Stimulated activated CD4-positive, alpha-beta T cell treated with anti-CD3 and anti-CD28 coated beads, Interleukin-4, amount 100 ng/mL, for 24 hours (primary cell): ENCODE measurements around the gene POTEH.
"Not testable (repeated sequence)": the region's sequence is repeated elsewhere in the genome, so short reads cannot be mapped to it uniquely, and the experiment has no call there.

Experiments used
- DNase-seq: peaks from one replicate; pipeline ENCODE4 v3.0.0-alpha.2; 2020

POTEH gene

GRCh38 chr22:15689749-15690125 is at the start of gene POTEH:
Gene POTEH, plus strand, starts transcription at chr22:15690026. Its CDS starts 52 bp downstream, at chr22:15690078.
- DNase-seq: not testable (repeated sequence)

- DNase-seq: not testable (repeated sequence)
Measured at GRCh38 chr22:15642288-15642861, 47.5 kb upstream of the POTEH start.

GRCh38 chr22:15651954-15652353 is 37.9 kb upstream of the POTEH start:
- DNase-seq: not testable (repeated sequence)

DNA sequence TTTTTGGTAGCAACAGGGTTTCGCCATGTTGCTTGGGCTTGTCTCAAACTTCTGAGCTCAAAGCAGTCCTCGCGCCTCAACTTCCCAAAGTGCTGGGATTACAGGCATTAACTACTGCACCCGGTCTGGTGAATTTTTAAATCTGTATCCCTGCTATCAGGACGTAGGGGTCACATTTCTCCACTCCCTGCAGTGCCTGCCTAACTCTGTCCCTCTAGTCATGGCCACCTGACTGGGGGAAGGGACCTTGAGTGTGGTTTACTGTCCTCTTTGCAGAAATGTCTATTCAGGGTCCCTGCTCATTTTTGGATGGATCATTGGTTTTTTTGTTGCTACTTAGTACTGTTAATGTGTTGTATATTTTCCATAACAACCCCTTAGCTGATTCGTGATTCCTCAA is 37.1 kb upstream of the POTEH start:
- DNase-seq: not testable (repeated sequence)

GRCh38 chr22:15653241-15653640 is 36.6 kb upstream of the POTEH start:
- DNase-seq: not testable (repeated sequence)

GRCh38 chr22:15661102-15661501 is 28.7 kb upstream of the POTEH start:
- not testable (repeated sequence) for DNase-seq

DNA sequence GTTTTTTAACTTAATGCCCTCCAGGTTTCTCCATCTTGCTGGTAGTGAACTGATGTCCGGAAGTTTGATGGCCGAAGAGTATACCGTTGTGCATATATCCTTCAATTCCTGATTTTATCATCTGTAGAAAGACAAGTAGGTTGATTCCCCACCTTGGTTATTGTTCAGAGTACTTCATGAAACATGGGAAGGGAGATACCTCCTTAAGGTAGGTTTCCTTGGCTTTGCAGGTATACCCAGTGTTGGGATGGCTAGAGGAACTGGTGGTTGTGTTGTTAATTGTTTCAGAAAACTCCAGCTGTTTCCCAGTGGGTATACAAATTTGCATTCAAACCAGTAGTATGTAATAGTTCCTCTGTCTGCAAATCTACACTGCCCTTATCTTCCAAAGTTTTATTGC is 25.1 kb upstream of the POTEH start:
- DNase-seq: not testable (repeated sequence)

DNA sequence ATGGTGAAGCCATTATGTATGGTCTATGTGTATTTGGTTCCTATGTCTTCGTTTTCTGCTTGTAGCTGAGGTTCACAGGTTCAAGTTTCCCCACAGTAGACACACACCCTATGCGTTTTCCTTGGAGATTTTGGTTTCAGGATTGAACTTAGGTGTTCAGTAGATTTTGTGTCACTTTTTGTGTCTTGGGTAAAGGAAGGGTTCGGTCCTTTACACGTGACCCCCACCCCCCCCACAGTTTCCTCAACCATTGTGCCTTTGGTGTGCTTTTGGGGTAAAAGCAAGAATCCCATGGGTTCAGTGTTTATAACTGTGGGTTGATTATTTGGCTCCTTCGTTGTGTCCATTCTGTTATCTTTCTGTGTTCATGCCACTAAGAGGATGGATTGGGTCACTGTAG is 24.3 kb upstream of the POTEH start:
- not testable (repeated sequence) for DNase-seq

GRCh38 chr22:15669430-15669829 is 20.4 kb upstream of the POTEH start:
- DNase-seq: not testable (repeated sequence)

- not testable (repeated sequence) for DNase-seq
Measured at GRCh38 chr22:15679702-15680101, 10.1 kb upstream of the POTEH start.

DNA sequence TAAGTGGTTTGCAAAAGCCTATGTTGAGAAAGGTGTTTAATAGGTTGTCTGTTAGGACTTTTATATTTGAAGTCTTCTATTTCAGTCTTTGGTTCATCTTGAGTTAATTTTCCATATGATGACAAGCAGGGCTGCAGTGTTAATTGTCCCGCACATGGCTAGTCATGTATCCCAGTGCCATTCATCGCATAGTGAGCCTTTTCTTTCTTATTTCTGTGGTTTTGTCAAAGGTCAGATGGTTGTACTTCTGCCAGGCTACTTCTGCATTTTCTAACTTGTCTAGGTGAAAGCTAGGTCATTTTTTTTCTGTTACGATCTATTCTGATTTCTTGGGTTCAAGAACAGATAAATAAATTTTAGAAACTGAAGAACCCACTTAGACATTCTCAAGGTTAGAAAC is 5.7 kb upstream of the POTEH start:
- DNase-seq: not testable (repeated sequence)

GRCh38 chr22:15684695-15685094 is 5.1 kb upstream of the POTEH start:
- not testable (repeated sequence) for DNase-seq

DNA sequence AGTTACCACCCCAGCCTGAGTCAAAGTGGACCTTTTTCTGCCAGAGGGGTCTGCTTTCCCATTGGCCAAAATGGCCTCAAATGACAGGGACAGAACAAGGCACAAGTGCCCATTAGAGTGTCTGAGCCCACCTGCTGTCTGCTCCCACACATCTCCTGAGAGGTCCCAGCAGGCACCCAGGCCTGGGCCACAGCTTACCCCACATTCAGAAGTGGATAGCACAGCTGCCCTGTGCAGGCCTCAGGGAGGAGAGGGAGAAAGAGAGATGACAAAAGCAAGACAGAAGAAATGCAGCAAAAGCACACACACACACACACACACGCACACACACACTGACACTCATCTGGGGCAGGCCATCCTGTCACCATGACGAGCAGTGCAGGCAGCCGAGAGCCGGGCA is 4.2 kb upstream of the POTEH start:
- DNase-seq: not testable (repeated sequence)

DNA sequence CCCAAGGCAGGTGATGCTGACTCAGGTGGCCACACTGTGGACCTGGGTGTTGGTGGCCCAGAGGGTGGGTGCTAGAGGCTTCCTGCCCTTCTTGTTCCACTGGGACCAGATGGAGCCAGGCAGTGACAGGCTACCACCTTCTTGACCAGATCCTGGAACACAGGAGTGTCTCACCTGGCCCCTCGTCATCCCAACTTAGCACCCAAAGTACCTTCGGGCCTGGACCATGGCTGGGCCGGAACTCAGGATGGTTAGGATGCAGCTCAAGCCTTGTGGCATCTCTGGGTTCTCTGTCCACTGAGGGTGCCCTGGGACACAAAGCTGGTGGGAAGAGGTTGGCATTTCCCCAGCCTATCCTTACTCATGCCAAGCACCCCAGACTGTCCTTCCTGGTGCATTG is 2.7 kb upstream of the POTEH start:
- DNase-seq: not testable (repeated sequence)

DNA sequence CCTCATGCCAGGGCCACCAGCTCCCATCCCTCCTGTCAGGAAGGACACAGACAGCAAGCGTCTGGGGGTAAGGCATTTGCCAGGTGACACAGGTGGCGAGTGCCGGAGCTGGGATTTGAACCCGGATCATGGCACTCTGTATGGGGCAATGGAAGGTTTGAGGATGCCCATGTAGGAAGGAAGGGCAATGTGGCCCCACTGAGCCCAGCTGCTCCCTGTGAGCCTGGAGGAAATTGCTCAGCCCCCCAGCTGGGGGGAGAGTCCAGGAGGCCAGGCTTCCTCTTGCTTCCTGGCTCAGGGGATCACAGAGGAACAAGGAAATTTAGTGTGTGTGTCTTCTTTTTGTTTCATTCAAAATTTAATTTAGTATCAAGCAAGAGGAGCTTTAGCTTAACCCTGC is 2.1 kb upstream of the POTEH start:
- not testable (repeated sequence) for DNase-seq

DNA sequence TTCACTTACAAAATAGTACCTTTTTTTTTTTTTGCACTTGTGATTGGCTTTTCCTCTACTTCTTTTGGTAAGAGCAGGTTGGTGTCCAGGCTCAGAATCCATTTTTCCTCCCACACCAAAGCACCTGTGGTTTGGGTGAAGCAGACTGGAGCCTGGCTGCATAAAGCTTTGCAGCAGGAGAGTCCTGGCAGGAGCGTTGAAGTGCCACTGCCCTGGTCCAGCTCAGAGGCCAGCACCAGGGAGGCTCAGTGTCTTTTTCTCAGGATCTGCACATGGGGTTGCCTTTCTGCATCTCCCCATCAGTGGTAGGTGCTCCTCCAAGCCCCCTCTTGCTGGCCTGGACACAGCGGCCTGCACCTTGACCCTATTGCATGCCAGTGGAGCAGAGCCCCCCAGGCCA is 1.7 kb upstream of the POTEH start:
- DNase-seq: not testable (repeated sequence)

- DNase-seq: not testable (repeated sequence)
Measured at GRCh38 chr22:15689012-15689748, 646 bp upstream of the POTEH start.

DNA sequence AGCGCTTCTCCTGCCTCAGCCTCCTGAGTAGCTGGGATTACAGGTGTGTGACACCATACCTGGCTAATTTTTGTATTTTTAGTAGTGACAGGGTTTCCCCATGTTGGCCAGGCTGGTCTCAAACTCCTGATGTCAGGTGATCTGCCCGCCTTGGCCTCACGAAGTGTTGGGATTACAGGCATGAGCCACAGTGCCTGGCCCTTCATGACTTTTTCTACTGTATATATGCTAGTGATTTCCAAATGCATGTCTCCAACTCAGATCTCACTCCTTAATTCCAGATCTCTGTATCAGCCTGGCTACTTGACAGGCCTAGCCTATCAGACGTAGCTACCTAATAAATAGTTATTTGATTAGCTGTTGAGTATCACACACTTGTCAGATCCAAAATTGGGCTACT is 23.8 kb downstream of the POTEH start:
- DNase-seq: not testable (repeated sequence)

GRCh38 chr22:15714125-15714524 is 24.3 kb downstream of the POTEH start:
- not testable (repeated sequence) for DNase-seq

GRCh38 chr22:15721884-15722283 is 32.1 kb downstream of the POTEH start:
- DNase-seq: not testable (repeated sequence)

DNA sequence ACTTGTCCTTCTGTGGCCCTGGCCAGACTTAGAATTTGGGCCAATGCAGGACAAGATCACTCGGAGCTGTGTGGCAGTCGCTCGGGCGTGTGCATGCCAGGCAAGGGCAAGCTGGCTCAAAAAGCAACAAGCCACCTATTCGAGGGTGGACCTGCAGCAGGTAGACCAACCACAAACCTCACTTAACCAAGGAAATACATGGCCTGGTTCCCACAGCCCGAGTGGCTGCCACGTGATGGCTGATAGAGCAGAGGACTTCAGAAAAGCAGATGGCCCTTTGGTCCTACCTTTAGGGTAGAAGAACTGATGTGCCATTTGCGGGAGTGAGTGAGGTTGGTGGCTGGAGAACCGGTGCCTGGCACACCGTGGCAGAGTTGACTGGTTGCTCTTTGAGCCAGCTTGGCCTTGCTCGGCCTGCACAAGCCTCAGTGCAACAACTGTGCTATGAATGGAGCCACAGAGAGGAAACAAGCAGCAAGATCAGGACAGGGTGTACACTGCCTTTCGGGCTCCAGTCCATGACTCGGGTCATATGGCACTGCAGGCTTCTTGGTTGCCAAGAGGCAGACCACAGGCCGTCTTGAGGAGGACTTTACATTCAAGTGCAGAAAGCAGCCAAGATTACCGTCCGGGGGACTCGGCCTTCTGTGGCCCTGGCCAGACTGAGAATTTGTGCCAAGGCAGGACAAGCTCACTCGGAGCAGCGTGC is 39.5 kb downstream of the POTEH start:
- not testable (repeated sequence) for DNase-seq

DNA sequence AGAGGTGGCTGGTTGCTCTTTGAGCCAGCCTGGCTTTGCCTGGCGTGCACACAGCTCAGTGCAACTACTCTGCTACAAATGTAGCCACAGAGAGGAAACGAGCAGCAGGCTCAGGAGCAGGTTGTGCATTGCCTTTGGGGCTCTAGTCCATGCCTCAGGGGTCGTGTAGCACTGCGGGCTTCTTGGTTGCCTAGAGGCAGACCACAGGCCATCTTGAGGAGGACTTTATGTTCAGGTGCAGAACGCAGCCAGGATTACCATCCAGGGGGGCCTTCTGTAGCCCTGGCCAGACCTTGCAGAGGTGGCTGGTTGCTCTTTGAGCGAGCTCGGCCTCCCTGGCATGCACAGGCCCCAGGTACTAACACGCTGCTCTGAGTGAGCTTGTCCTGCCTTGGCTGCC is 41.2 kb downstream of the POTEH start:
- not testable (repeated sequence) for DNase-seq

- DNase-seq: not testable (repeated sequence)
Measured at GRCh38 chr22:15734411-15734810, 44.6 kb downstream of the POTEH start.
